ENCODE results near the gene FAM171A1.

DNA sequence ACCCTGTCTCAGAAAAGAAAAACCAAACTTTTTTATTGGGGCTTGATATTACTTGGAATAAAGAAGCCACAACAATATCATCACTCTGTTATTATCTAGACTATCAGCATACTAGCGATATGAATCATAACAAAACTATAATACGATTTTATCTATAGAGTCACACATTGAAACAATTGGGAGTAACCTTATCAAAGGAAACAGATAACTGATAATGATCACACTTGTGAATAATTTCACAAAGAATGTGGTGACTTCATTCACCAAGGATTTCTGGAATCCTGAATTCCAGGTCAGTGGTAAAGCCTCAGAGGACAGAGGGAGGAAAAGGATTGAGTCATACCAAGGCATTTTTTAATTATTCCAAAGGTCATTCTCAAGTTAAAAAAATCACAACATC is 170.5 kb downstream of the FAM171A1 start:
- no peak for TF ChIP-seq POLR2A (IDR thresholded peaks at IDR 0.05)
- TF ChIP-seq, protein P1, sequence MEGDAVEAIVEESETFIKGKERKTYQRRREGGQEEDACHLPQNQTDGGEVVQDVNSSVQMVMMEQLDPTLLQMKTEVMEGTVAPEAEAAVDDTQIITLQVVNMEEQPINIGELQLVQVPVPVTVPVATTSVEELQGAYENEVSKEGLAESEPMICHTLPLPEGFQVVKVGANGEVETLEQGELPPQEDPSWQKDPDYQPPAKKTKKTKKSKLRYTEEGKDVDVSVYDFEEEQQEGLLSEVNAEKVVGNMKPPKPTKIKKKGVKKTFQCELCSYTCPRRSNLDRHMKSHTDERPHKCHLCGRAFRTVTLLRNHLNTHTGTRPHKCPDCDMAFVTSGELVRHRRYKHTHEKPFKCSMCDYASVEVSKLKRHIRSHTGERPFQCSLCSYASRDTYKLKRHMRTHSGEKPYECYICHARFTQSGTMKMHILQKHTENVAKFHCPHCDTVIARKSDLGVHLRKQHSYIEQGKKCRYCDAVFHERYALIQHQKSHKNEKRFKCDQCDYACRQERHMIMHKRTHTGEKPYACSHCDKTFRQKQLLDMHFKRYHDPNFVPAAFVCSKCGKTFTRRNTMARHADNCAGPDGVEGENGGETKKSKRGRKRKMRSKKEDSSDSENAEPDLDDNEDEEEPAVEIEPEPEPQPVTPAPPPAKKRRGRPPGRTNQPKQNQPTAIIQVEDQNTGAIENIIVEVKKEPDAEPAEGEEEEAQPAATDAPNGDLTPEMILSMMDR (IDR thresholded peaks at IDR 0.05) = no peak

All from uterus (tissue), 2 donors.